Loucy (cell line): ENCODE results near the gene TMEM208.
A peak's percentile ranks its signal among the peaks of the same experiment; 100 is the strongest.

Experiments used
- EZH2phosphoT487 ChIP-seq: fragments of 200-600 bp; IDR thresholded peaks from 2 replicates; pipeline ENCODE4 v1.6.1; 2018; ENCODE audit warnings: antibody characterized with exemption, mild to moderate bottlenecking, moderate library complexity, borderline replicate concordance
- TF ChIP-seq, protein P1 (sequence below): fragments of 200-600 bp; sonication (generic); conservative IDR thresholded peaks from 2 replicates; pipeline ENCODE4 v1.5.1; 2014; ENCODE audit warnings: mild to moderate bottlenecking, antibody characterized with exemption, low read length

DNA sequence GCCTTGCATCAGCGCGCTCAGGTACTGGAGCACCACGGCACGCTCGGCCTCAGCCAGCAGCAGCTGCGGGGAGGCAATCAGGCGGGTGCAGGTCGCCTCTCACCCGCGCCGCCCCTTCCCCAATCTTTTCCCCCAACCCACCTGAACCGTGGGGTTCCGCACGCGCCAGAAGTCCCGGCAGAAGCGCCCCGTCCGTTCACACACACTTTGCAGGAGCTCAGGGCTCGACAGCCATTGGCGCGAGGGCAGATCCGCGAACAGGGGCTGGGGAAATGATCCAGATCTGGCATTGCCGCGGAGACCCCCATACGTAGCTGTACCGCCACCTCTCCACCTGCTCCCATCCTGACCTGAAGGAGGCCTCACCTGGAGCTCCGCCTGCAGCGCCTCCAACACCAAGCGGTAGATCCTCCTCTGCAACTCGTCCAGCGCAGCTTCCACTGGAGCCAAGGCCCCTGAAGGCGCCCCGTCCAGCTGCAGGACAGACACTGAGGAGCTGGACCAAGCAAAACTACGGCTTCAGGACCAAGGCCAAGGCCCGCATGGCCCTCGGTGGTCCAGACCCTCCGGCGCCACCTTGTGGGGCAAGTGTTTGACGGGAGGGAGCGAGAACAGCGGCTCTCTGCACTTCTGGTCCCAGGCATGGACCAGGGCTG lies 41.8 kb upstream of the TMEM208 start:
- TF ChIP-seq, protein P1, sequence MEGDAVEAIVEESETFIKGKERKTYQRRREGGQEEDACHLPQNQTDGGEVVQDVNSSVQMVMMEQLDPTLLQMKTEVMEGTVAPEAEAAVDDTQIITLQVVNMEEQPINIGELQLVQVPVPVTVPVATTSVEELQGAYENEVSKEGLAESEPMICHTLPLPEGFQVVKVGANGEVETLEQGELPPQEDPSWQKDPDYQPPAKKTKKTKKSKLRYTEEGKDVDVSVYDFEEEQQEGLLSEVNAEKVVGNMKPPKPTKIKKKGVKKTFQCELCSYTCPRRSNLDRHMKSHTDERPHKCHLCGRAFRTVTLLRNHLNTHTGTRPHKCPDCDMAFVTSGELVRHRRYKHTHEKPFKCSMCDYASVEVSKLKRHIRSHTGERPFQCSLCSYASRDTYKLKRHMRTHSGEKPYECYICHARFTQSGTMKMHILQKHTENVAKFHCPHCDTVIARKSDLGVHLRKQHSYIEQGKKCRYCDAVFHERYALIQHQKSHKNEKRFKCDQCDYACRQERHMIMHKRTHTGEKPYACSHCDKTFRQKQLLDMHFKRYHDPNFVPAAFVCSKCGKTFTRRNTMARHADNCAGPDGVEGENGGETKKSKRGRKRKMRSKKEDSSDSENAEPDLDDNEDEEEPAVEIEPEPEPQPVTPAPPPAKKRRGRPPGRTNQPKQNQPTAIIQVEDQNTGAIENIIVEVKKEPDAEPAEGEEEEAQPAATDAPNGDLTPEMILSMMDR: peak; percentile 78
- no peak for TF ChIP-seq EZH2phosphoT487
